Measurements from ENCODE around the gene MMEL1.

DNA sequence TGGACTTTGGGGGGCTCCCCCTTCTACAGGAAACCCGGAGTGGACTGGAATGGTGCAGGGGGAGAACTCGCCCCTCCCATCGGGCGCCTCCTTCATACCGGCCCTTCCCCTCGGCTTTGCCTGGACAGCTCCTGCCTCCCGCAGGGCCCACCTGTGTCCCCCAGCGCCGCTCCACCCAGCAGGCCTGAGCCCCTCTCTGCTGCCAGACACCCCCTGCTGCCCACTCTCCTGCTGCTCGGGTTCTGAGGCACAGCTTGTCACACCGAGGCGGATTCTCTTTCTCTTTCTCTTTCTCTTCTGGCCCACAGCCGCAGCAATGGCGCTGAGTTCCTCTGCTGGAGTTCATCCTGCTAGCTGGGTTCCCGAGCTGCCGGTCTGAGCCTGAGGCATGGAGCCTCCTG, 76.5 kb downstream of the MMEL1 start, which contains the start of gene TNFRSF14:
- TF ChIP-seq EZH2 (IDR thresholded peaks at IDR 0.05; ENCODE audit: borderline replicate concordance): no peak
- TF ChIP-seq, protein P1, sequence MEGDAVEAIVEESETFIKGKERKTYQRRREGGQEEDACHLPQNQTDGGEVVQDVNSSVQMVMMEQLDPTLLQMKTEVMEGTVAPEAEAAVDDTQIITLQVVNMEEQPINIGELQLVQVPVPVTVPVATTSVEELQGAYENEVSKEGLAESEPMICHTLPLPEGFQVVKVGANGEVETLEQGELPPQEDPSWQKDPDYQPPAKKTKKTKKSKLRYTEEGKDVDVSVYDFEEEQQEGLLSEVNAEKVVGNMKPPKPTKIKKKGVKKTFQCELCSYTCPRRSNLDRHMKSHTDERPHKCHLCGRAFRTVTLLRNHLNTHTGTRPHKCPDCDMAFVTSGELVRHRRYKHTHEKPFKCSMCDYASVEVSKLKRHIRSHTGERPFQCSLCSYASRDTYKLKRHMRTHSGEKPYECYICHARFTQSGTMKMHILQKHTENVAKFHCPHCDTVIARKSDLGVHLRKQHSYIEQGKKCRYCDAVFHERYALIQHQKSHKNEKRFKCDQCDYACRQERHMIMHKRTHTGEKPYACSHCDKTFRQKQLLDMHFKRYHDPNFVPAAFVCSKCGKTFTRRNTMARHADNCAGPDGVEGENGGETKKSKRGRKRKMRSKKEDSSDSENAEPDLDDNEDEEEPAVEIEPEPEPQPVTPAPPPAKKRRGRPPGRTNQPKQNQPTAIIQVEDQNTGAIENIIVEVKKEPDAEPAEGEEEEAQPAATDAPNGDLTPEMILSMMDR (IDR thresholded peaks at IDR 0.05; ENCODE audit: poor library complexity): no peak

Measured in hepatocyte (in vitro differentiated cells).